Dermis microvascular lymphatic vessel endothelial cell (primary cell): ENCODE data around the gene CKS2. TPM values are rescaled to one million over a fixed set of nuclear protein-coding genes. Genes with fewer than 3 reads are reported as not detected.

Experiments
- DNase-seq, 2 donors: peaks; one replicate each; pipeline versions ENCODE4 v3.0.0 to v3.0.0-alpha.2; 2010; ENCODE audit warnings: low read depth in 2 of 2
- total RNA-seq: library from RNA; depleted of rRNA; stranded (reverse); fragments of >200 nt; gene quantifications from 2 replicates; pipeline ENCODE4 v1.2.1, GENCODE V29; 2014

CKS2 gene
- total RNA-seq, 1 donor from 2014 or later, result 102 TPM

GRCh38 chr9:89349607-89350006 is 38.6 kb downstream of the CKS2 start:
- no peak for DNase-seq

GRCh38 chr9:89350988-89351557 is 40.1 kb downstream of the CKS2 start:
- no peak for DNase-seq

GRCh38 chr9:89351584-89352300 is 40.7 kb downstream of the CKS2 start:
- DNase-seq, result no peak

GRCh38 chr9:89352451-89352850 is 41.5 kb downstream of the CKS2 start:
- DNase-seq, result no peak

GRCh38 chr9:89352874-89353649 is 42.1 kb downstream of the CKS2 start:
- DNase-seq, result no peak

- no peak for DNase-seq
These were observed 43.0 kb downstream of the CKS2 start for GRCh38 chr9:89353989-89354388.

- no peak for DNase-seq
These were observed 43.5 kb downstream of the CKS2 start for GRCh38 chr9:89354471-89354870.

- DNase-seq, result no peak
These were observed 45.8 kb downstream of the CKS2 start for GRCh38 chr9:89356782-89357181.

- no peak for DNase-seq
These were observed 46.6 kb downstream of the CKS2 start for GRCh38 chr9:89357331-89358197.

- DNase-seq, result no peak
These were observed 47.5 kb downstream of the CKS2 start for GRCh38 chr9:89358376-89358916.

GRCh38 chr9:89358985-89359384 is 48.0 kb downstream of the CKS2 start:
- DNase-seq, result peak in 1 of 2 donors; percentile 24

- DNase-seq, result peak in 1 of 2 donors; percentile 47
These were observed 48.8 kb downstream of the CKS2 start for GRCh38 chr9:89359751-89360261.

GRCh38 chr9:89360465-89360864 is 49.5 kb downstream of the CKS2 start:
- no peak for DNase-seq

- no peak for DNase-seq
These were observed 50.0 kb downstream of the CKS2 start for GRCh38 chr9:89361031-89361430.

GRCh38 chr9:89361816-89362646 is 51.0 kb downstream of the CKS2 start:
- DNase-seq, result no peak

- DNase-seq, result no peak
These were observed 51.8 kb downstream of the CKS2 start for GRCh38 chr9:89362647-89363310.

- no peak for DNase-seq
These were observed 52.3 kb downstream of the CKS2 start for GRCh38 chr9:89363311-89363670.

- no peak for DNase-seq
These were observed 53.1 kb downstream of the CKS2 start for GRCh38 chr9:89363921-89364665.
